PC-9 (cell line): ENCODE results near the gene MMP20. TPM values are rescaled to one million over a fixed set of nuclear protein-coding genes. Genes with fewer than 3 reads are reported as not detected.

ENCODE experiments used
- BruUV-seq: library from RNA; stranded (reverse); fragments of 400-500 nt; replicated peaks from 2 replicates; lab custom pipeline; 2021; lab: Mats Ljungman, UMichigan
- CTCF ChIA-PET: fragments of 300-600 bp; sonication (Branson Sonifier 250); formaldehyde crosslinking; loops from one replicate; lab custom pipeline; 2022; ENCODE audit warnings: antibody characterized with exemption; lab: Charles Lee
- POLR2A ChIA-PET: fragments of 300-600 bp; sonication (Branson Sonifier 250); formaldehyde crosslinking; loops from one replicate; lab custom pipeline; 2022; ENCODE audit warnings: antibody characterized with exemption; ENCODE audit not compliant: unreplicated experiment; lab: Charles Lee
- DNase-seq, 2 experiments: peaks; one replicate each; pipeline versions ENCODE4 v3.0.0 to v3.0.0-alpha.2; 2015 to 2022; ENCODE audit warnings: mixed read lengths in 1 of 2
- H2AFZ ChIP-seq: fragments of 200-600 bp; sonication (generic); 2 replicates; pipeline ENCODE4 v1.8.1; 2017; ENCODE audit warnings: antibody characterized with exemption
- H3F3A ChIP-seq: fragments of 200-600 bp; sonication (generic); 2 replicates; pipeline ENCODE4 v1.8.1; 2017; ENCODE audit warnings: antibody characterized with exemption, mild to moderate bottlenecking, low read depth; ENCODE audit not compliant: insufficient read depth
- H3K27ac ChIP-seq: fragments of 200-600 bp; sonication (generic); 2 replicates; pipeline ENCODE4 v1.6.1; 2016; ENCODE audit warnings: mixed run types
- H3K27me3 ChIP-seq: fragments of 200-600 bp; sonication (generic); 2 replicates; pipeline ENCODE4 v1.6.1; 2016; ENCODE audit warnings: low read depth, mixed run types; ENCODE audit not compliant: insufficient read depth
- H3K36me3 ChIP-seq: fragments of 200-600 bp; sonication (generic); 2 replicates; pipeline ENCODE4 v1.6.1; 2016; ENCODE audit warnings: low read depth, mixed run types
- H3K4me1 ChIP-seq: fragments of 200-600 bp; sonication (generic); replicated peaks from 2 replicates; pipeline ENCODE4 v1.6.1; 2016; ENCODE audit warnings: mixed run types; ENCODE audit not compliant: insufficient read depth
- H3K4me2 ChIP-seq: fragments of 200-600 bp; sonication (generic); 2 replicates; pipeline ENCODE4 v1.6.1; 2017; ENCODE audit warnings: mixed run types
- H3K4me3 ChIP-seq: fragments of 200-600 bp; sonication (generic); 2 replicates; pipeline ENCODE4 v1.6.1; 2016; ENCODE audit warnings: mixed run types
- H3K79me2 ChIP-seq: fragments of 200-600 bp; sonication (generic); 2 replicates; pipeline ENCODE4 v1.6.1; 2017; ENCODE audit warnings: low read depth, mixed run types
- H3K9me2 ChIP-seq: fragments of 200-600 bp; sonication (generic); 2 replicates; pipeline ENCODE4 v1.8.1; 2017; ENCODE audit warnings: mild to moderate bottlenecking; ENCODE audit not compliant: insufficient read depth
- H3K9me3 ChIP-seq: fragments of 200-600 bp; sonication (generic); 2 replicates; pipeline ENCODE4 v1.8.1; 2016; ENCODE audit warnings: low read depth; ENCODE audit not compliant: insufficient read depth
- H4K20me1 ChIP-seq: fragments of 200-600 bp; sonication (generic); 2 replicates; pipeline ENCODE4 v1.8.1; 2017; ENCODE audit not compliant: insufficient read depth
- CTCF ChIP-seq: fragments of 200-600 bp; sonication (generic); conservative IDR thresholded peaks from 2 replicates; pipeline ENCODE4 v1.6.1; 2017; ENCODE audit warnings: mixed run types, antibody characterized with exemption, mild to moderate bottlenecking, moderate library complexity
- EZH2 ChIP-seq: fragments of 200-600 bp; sonication (generic); IDR thresholded peaks from 2 replicates; pipeline ENCODE4 v1.8.0; 2017; ENCODE audit warnings: antibody characterized with exemption, low read depth
- intact Hi-C: fragments of 100-400 bp; cut with micrococcal nuclease; formaldehyde crosslinking; loops from one replicate; pipeline ENCODE4 v1.10.0; 2022; ENCODE audit not compliant: unreplicated experiment
- total RNA-seq: library from RNA; stranded (reverse); gene quantifications from 2 replicates; pipeline ENCODE4 v1.2.3, GENCODE V29; 2021

Gene MMP20
- total RNA-seq, 1 experiment from 2014 or later: not detected

GRCh38 chr11:102577723-102578122, 47.4 kb downstream of the MMP20 start:
- DNase-seq: no peak
- no peaks in the 10 kb centered on the region; the same call in 1 of the 2 replicates for H3K9me2 ChIP-seq
- no peak for TF ChIP-seq CTCF
- POLR2A ChIA-PET: interaction anchor here (0.7 kb wide), 1 partner anchor 14 kb away, joined by 14 read pairs; no protein-coding TSS in a partner anchor
- no peaks in the 10 kb centered on the region for H3K79me2 ChIP-seq
- no peaks in the 10 kb centered on the region for H3K27me3 ChIP-seq
- H3F3A ChIP-seq: no peaks in the 10 kb centered on the region
- no peak overlapping the region for H3K27ac ChIP-seq
- no peaks in the 10 kb centered on the region for H4K20me1 ChIP-seq
- H3K4me3 ChIP-seq: no peak overlapping the region
- BruUV-seq: no TSS peak
- no peaks in the 10 kb centered on the region for H3K36me3 ChIP-seq
- CTCF ChIA-PET: no interaction called here
- peaks cover 9% of the 10 kb centered on the region for H3K4me1 ChIP-seq
- no peak overlapping the region for H3K4me2 ChIP-seq
- intact Hi-C loops: no loop called here
- H3K9me3 ChIP-seq: no peaks in the 10 kb centered on the region
- no peak overlapping the region for H2AFZ ChIP-seq

GRCh38 chr11:102577182-102577581, 48.0 kb downstream of the MMP20 start:
- ChIA-PET CTCF (no interaction called here), POLR2A (no interaction called here)
- DNase-seq: no peak
- no TSS peak for BruUV-seq
- intact Hi-C loops: no loop called here
- Histone ChIP-seq H3K27me3 (no peaks in the 10 kb centered on the region), H3K27ac (no peak overlapping the region), H3K9me3 (0 out of 2 replicates have a peak, but pooled peaks cover 3% of the 10 kb centered on the region), H2AFZ (no peak overlapping the region), H3K36me3 (no peaks in the 10 kb centered on the region), H3F3A (no peaks in the 10 kb centered on the region), H3K79me2 (no peaks in the 10 kb centered on the region), H3K4me3 (no peak overlapping the region), H3K4me1 (peaks cover 9% of the 10 kb centered on the region), H3K9me2 (no peaks in the 10 kb centered on the region; the same call in 1 of the 2 replicates), H3K4me2 (no peak overlapping the region), H4K20me1 (no peaks in the 10 kb centered on the region)
- no peak for TF ChIP-seq CTCF
- TF ChIP-seq EZH2: no peak

- intact Hi-C loops: no loop called here
- Histone ChIP-seq H3K4me1 (peaks cover 9% of the 10 kb centered on the region), H3K9me3 (0 out of 2 replicates have a peak, but pooled peaks cover 5% of the 10 kb centered on the region), H3F3A (no peaks in the 10 kb centered on the region), H3K27me3 (no peaks in the 10 kb centered on the region), H3K27ac (no peak overlapping the region), H4K20me1 (no peaks in the 10 kb centered on the region), H3K79me2 (no peaks in the 10 kb centered on the region), H3K36me3 (no peaks in the 10 kb centered on the region), H2AFZ (no peak overlapping the region), H3K9me2 (no peaks in the 10 kb centered on the region), H3K4me3 (no peak overlapping the region), H3K4me2 (no peak overlapping the region)
- TF ChIP-seq EZH2 (no peak), CTCF (no peak)
- ChIA-PET CTCF (no interaction called here), POLR2A (no interaction called here)
- no TSS peak for BruUV-seq
- DNase-seq: no peak
These were observed 48.8 kb downstream of the MMP20 start for GRCh38 chr11:102576350-102576749.
